Cardiac muscle cell (in vitro differentiated cells and primary cell): ENCODE measurements around the gene RBBP8NL. TPM values are rescaled to one million over a fixed set of nuclear protein-coding genes. Genes with fewer than 3 reads are reported as not detected.

Source experiments
- DNase-seq, 2 donors: peaks; one replicate each; pipeline versions ENCODE4 v3.0.0 to v3.0.0-alpha.2; 2010 to 2017; ENCODE audit warnings: low read depth in 1 of 2, low spot score in 1 of 2
- H3K27ac ChIP-seq: fragments of 200-600 bp; sonication (generic); 2 replicates; pipeline ENCODE4 v1.5.1; 2016
- H3K27me3 ChIP-seq: fragments of 200-600 bp; sonication (generic); 2 replicates; pipeline ENCODE4 v1.6.0; 2016; ENCODE audit warnings: control low read depth
- H3K36me3 ChIP-seq: fragments of 200-600 bp; sonication (generic); 2 replicates; pipeline ENCODE4 v1.5.1; 2016; ENCODE audit warnings: control low read depth
- H3K4me1 ChIP-seq: fragments of 200-600 bp; sonication (generic); 2 replicates; pipeline ENCODE4 v1.8.1; 2017; ENCODE audit warnings: low read depth, mild to moderate bottlenecking, mixed run types
- H3K4me3 ChIP-seq: fragments of 200-600 bp; sonication (generic); 2 replicates; pipeline ENCODE4 v1.5.1; 2016; ENCODE audit warnings: mild to moderate bottlenecking
- H3K9me3 ChIP-seq: fragments of 200-600 bp; sonication (generic); 2 replicates; pipeline ENCODE4 v1.5.1; 2017; ENCODE audit warnings: low read depth, mild to moderate bottlenecking, control low read depth
- polyA plus RNA-seq: library from polyadenylated mRNA; unstranded; fragments of >200 nt; fragmentation: Nextera tagmentation; extraction: Ambion mirVana; gene quantifications from 2 replicates; pipeline ENCODE4 v1.2.1, GENCODE V29; 2016
- total RNA-seq: library from RNA; depleted of rRNA; stranded (reverse); fragments of >200 nt; gene quantifications from 2 replicates; pipeline ENCODE4 v1.2.3, GENCODE V29; 2016
- TF ChIP-seq, protein P1 (sequence below): IDR thresholded peaks from 2 replicates; pipeline ENCODE4 v1.5.1; 2012; ENCODE audit warnings: low read depth, mild to moderate bottlenecking, low read length

Gene RBBP8NL, protein sequence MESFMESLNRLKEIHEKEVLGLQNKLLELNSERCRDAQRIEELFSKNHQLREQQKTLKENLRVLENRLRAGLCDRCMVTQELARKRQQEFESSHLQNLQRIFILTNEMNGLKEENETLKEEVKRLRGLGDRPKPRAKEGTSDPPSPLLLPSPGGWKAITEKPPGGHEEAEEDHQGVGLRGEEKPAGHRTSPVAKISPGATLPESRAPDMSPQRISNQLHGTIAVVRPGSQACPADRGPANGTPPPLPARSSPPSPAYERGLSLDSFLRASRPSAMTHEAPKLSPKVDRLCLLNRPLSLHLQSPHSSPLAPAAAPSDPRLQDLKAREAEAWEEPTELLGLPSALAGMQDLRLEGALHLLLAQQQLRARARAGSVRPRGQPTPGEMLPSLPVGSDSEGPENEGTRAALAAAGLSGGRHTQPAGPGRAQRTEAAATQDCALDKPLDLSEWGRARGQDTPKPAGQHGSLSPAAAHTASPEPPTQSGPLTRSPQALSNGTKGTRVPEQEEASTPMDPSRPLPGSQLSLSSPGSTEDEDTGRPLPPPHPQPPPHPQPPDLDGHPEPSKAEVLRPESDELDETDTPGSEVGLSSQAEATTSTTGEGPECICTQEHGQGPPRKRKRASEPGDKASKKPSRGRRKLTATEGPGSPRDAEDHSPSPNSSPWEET
- total RNA-seq (not detected in 2 replicates), polyA plus RNA-seq (not detected in 2 replicates)

DNA sequence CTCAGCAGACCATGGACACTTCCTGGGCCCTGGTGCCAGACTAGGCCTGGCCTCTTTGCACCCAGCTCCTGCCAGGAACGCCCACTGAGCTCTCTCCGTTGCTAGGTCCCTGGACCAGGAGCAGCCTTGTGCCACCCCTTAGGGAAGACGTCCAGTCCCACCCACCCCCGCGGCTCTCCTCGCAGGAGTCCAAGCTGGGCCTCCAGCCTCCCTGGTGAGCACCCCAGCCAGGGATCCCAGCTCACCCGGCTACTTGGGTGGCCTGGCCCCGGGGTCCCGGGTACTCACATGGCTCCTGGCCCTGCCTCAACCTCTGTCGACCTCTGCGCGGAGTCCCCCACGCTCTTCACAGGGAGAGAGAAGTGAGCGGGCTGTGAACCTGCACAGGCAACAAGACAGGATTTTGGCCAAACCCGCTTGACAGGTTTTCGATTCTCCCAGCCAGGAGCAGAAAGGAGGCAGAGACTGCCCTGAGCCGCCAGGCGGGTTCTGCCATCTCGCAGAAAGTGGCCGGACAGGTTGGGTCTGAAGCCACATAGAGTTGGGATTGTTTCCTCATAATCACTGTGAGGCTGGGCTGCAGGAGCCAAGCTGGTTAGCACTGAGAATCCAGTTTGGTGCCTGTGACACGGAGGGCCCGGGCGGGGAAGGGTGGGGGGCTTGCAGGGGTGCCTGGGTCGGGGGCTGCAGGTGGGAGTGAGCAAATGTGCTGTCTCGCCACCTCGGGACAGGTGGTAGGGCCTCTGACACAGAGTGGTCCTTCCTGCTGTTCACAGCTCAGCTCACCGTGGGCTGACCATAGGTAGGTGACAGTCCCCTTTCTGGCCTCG lies at the start of gene RBBP8NL:
RBBP8NL (minus strand) TSS at position 368 of the 830 bp plus-strand sequence. CDS start 7,892 bp downstream, outside the sequence.
- Histone ChIP-seq H3K4me1 (peaks cover 16% of the 10 kb centered on the region), H3K27me3 (no peaks in the 10 kb centered on the region), H3K9me3 (no peaks in the 10 kb centered on the region), H3K36me3 (no peaks in the 10 kb centered on the region), H3K4me3 (no peak within 1 kb of the TSS), H3K27ac (no peak within 1 kb of the TSS)
- TF ChIP-seq, protein P1, sequence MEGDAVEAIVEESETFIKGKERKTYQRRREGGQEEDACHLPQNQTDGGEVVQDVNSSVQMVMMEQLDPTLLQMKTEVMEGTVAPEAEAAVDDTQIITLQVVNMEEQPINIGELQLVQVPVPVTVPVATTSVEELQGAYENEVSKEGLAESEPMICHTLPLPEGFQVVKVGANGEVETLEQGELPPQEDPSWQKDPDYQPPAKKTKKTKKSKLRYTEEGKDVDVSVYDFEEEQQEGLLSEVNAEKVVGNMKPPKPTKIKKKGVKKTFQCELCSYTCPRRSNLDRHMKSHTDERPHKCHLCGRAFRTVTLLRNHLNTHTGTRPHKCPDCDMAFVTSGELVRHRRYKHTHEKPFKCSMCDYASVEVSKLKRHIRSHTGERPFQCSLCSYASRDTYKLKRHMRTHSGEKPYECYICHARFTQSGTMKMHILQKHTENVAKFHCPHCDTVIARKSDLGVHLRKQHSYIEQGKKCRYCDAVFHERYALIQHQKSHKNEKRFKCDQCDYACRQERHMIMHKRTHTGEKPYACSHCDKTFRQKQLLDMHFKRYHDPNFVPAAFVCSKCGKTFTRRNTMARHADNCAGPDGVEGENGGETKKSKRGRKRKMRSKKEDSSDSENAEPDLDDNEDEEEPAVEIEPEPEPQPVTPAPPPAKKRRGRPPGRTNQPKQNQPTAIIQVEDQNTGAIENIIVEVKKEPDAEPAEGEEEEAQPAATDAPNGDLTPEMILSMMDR: no peak
- no peak for DNase-seq

DNA sequence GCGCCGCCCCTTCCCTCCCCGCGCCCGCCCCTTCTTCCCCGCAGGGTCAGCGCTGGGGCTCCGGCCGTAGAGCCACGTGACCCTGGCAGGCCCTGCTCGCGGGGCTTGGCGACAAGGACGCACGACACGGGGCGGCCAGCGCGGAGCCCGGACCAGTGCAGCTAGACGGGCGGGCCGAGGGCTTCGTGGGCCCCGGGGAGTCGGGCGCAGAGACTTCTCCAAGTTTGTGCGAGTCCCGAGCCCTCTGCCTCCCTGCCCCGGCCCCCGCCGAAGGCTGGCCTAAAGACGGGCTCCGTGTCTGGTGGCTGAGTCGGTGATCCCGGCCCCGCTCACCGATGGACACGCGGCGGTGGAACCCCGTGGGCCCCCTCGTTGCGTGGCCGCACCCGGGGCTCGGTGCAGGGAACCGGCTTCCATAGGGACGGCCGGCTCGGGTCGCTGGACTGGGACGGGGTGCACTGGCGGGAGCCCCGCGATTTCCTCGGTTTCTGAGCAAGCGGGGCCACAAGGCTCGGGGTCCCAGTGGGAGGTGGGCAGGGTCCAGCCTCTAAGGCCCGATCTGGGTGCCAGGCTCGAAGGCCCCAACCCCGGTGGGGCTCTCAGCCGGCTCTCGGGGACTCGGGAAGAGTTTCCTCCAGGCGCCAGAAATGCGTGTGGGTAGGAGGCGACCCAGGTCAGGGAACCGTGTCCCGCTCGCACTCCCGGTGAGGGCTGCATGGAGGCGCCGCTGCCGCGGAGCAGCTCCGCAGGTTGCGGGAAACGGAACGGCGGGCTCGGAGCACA lies 48.9 kb upstream of the RBBP8NL start:
- H3K27me3 ChIP-seq: no peaks in the 10 kb centered on the region
- peak overlapping the region; percentile 63 for H3K4me3 ChIP-seq
- H3K9me3 ChIP-seq: no peaks in the 10 kb centered on the region
- no peaks in the 10 kb centered on the region for H3K36me3 ChIP-seq
- TF ChIP-seq, protein P1: no peak
- peaks cover 48% of the 10 kb centered on the region for H3K4me1 ChIP-seq
- peak in 1 of 2 donors; percentile 93 for DNase-seq
- peak overlapping the region; percentile 85 for H3K27ac ChIP-seq

DNA sequence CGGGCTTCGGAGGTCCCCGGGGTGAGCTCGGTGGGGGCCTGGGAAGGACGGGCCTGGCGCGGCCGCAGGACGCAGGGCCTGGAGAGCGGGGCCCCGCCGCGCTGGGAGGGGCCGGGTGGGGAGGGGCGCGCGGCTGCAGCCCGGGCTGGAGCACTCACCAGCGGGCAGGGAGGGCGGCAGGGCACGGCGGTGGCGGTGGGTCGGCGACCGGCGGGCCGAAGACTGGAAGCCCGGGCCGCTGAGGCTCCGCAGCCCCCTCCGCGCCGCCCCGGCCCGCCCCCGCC lies 48.4 kb upstream of the RBBP8NL start, which contains the start of gene GATA5:
GATA5 (minus strand) TSS at position 224 of the 284 bp plus-strand sequence. CDS start 474 bp downstream, outside the sequence.
- H3K27ac ChIP-seq: peak within 1 kb of the TSS; percentile 85
- no peaks in the 10 kb centered on the region for H3K27me3 ChIP-seq
- TF ChIP-seq, protein P1: no peak
- H3K4me1 ChIP-seq: peaks cover 43% of the 10 kb centered on the region
- H3K9me3 ChIP-seq: no peaks in the 10 kb centered on the region
- H3K36me3 ChIP-seq: no peaks in the 10 kb centered on the region
- H3K4me3 ChIP-seq: peak within 1 kb of the TSS; percentile 63
- DNase-seq: no peak

DNA sequence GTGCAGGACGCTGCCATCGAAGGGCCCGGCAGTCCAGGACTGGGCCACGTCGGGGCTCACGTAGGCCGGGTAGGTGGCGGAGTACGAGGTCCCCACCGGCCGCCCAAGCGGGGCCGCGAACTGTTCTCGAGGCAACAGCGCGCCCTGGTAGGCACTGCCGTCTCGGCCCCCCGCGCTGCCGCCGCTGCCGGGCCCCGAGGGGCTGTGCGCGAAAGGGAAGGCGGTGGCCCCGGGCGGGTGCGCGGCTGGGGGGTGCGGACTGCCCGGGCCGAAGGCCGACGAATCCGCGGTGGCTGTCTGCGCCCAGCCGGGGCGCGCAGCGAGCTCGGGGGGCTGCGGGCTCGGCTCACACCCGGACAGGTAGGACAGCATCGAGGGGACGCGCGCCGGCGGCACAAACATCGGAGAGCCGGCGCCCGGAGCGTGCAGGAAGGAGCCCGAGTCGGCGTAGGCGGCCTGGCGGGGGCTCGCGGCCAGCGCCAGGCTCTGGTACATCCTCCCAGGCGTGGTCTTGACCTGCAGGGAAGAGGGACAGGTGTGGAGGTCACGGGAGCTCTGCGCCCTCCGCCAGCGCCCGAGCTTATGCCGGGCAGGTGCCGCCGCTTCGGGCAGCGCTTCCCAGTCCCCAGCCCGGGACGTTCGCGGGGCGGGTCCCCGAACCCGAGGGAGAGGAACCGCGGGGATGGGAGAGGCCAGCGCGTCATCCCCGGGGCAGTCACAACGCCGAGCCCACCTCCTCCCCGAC lies 47.9 kb upstream of the RBBP8NL start:
- Histone ChIP-seq H3K4me3 (peak overlapping the region; percentile 63), H3K4me1 (peaks cover 38% of the 10 kb centered on the region), H3K9me3 (no peaks in the 10 kb centered on the region), H3K36me3 (no peaks in the 10 kb centered on the region), H3K27ac (peak overlapping the region; percentile 85), H3K27me3 (no peaks in the 10 kb centered on the region)
- TF ChIP-seq, protein P1: no peak
- DNase-seq: no peak
